NCI-H2081 (cell line): ENCODE data around the gene NOD1.
"Not testable (repeated sequence)": the region's sequence is repeated elsewhere in the genome, so short reads cannot be mapped to it uniquely, and the experiment has no call there.

Experiments
- DNase-seq, 2 experiments: peaks; one replicate each; lab custom pipeline; 2025; lab: John Stamatoyannopoulos, UW

NOD1 gene

GRCh38 chr7:30504301-30505173 is 26.0 kb upstream of the NOD1 start, which contains the start of gene GGCT:
Gene GGCT, minus strand, starts transcription at chr7:30504829. Its CDS starts 120 bp downstream, at chr7:30504709.
- peak; percentile 99 to 100 for DNase-seq

GRCh38 chr7:30503274-30504212 is 25.0 kb upstream of the NOD1 start:
- no peak for DNase-seq

- DNase-seq: no peak
These were observed 24.1 kb upstream of the NOD1 start for GRCh38 chr7:30502470-30503251.

GRCh38 chr7:30501264-30501663 is 22.7 kb upstream of the NOD1 start:
- DNase-seq: no peak

GRCh38 chr7:30493228-30493627 is 14.6 kb upstream of the NOD1 start:
- no peak for DNase-seq

GRCh38 chr7:30491417-30491816 is 12.8 kb upstream of the NOD1 start:
- DNase-seq: no peak

GRCh38 chr7:30487371-30487770 is 8.8 kb upstream of the NOD1 start:
- no peak for DNase-seq

- no peak for DNase-seq
These were observed 7.1 kb upstream of the NOD1 start for GRCh38 chr7:30485667-30486066.

- DNase-seq: not testable (repeated sequence)
These were observed 2.8 kb upstream of the NOD1 start for GRCh38 chr7:30481416-30481815.

- no peak for DNase-seq
These were observed 877 bp upstream of the NOD1 start for GRCh38 chr7:30479202-30480120.

- DNase-seq: peak; percentile 27 to 84
These were observed 2.0 kb downstream of the NOD1 start for GRCh38 chr7:30476459-30477145.

GRCh38 chr7:30475580-30475979 is 3.0 kb downstream of the NOD1 start:
- DNase-seq: no peak

GRCh38 chr7:30474893-30475292 is 3.7 kb downstream of the NOD1 start:
- DNase-seq: no peak

- no peak for DNase-seq
These were observed 4.1 kb downstream of the NOD1 start for GRCh38 chr7:30474485-30474884.

GRCh38 chr7:30473903-30474302 is 4.7 kb downstream of the NOD1 start:
- DNase-seq: no peak

GRCh38 chr7:30472784-30473775 is 5.5 kb downstream of the NOD1 start:
- no peak for DNase-seq

GRCh38 chr7:30472081-30472783 is 6.4 kb downstream of the NOD1 start:
- DNase-seq: no peak

GRCh38 chr7:30471205-30471604 is 7.4 kb downstream of the NOD1 start:
- no peak for DNase-seq
